ENCODE data around the gene LRRC45. TPM values are rescaled to one million over a fixed set of nuclear protein-coding genes. Genes with fewer than 3 reads are reported as not detected.

The LRRC45 gene
- total and polyA plus RNA-seq, 2 donors (not counting 3 experiments of a cell fraction or from before 2014, with no cell fraction given), result 7.6 to 22.9 TPM

DNA sequence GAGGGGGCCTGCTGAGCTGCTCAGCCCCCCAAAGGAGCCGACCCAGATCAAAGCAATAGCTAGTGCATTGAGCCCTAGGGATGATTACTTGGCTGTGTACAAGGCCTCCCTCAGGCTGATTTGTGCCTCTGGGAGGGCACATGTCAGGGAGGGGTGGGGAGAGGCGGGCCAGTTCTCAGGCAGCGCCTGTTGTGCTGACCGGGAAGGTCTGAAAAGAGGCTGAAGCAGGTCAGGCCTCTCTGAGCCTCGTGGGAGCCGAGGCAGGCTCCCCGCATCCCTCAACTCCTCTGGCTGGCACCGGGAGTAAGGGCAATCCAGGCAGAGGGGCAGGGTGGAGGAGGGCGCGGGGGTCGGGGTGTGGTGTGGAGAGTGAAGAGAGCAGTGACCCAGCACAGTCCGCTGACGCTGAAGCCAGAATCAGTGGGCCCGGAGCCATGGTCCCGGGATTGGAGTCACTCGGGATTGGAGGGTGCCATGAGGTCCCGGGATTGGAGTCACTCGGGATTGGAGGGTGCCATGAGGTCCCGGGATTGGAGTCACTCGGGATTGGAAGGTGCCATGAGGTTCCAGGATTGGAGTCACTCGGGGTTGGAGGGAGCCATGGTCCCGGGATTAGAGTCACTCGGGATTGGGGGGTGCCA, 11.4 kb downstream of the LRRC45 start:
- H3K4me1 ChIP-seq (ENCODE audit: control insufficient read depth, extremely low read depth, insufficient read depth, low read length), result peaks cover 16% of the 10 kb centered on the region
- no peak overlapping the region for H3K9ac ChIP-seq (replicated peaks; ENCODE audit: extremely low read depth, insufficient read depth, low read length)
- CTCF ChIA-PET, result no interaction called here
- TF ChIP-seq MYC (IDR thresholded peaks at IDR 0.05; ENCODE audit: low read depth, low read length) (no peak), POLR2AphosphoS5 (IDR thresholded peaks at IDR 0.05; ENCODE audit: insufficient read depth, low read depth, low read length) (no peak), POLR2A (IDR thresholded peaks at IDR 0.05; ENCODE audit: low read depth, low read length) (no peak), FOS (IDR thresholded peaks at IDR 0.05; ENCODE audit: borderline replicate concordance, insufficient read depth, low read length) (no peak)
- no peaks in the 10 kb centered on the region for H3K27me3 ChIP-seq (ENCODE audit: control insufficient read depth in 2 of 2, insufficient read depth in 2 of 2, low read length in 2 of 2)
- no peaks in the 10 kb centered on the region for H3K9me1 ChIP-seq (replicated peaks; ENCODE audit: control insufficient read depth, extremely low read depth, insufficient read depth, low read length)
- H3K4me3 ChIP-seq (replicated peaks in 1 of 3; ENCODE audit: insufficient read depth in 1 of 3, low read depth in 1 of 3, low read length in 3 of 3), result no peak overlapping the region
- H3K79me2 ChIP-seq (ENCODE audit: control insufficient read depth, insufficient read depth, low read length), result peaks cover 7% of the 10 kb centered on the region
- H2AFZ ChIP-seq (ENCODE audit: low read depth, low read length), result no peak overlapping the region
- DNase-seq (ENCODE audit: low read depth, low spot score), result no peak
- H3K36me3 ChIP-seq (ENCODE audit: control insufficient read depth in 2 of 2, extremely low read depth in 1 of 2, insufficient read depth in 2 of 2, low read length in 2 of 2), result no peaks in the 10 kb centered on the region
- POLR2A ChIA-PET, result interaction anchor here (0.6 kb wide), 1 partner anchor 60 kb away, joined by 7 read pairs; no protein-coding TSS in a partner anchor
- no peak overlapping the region for H3K27ac ChIP-seq (ENCODE audit: insufficient read depth, low read depth, low read length)
- dilution Hi-C loops (cut with MboI; ENCODE audit: extremely low pct_ligation_motif_present, low sequenced_read_pairs) (no loop called here), intact Hi-C loops (cut with micrococcal nuclease) (loop anchor here (10.0 kb wide), 2 partner anchors 200 to 380 kb away; partner anchors contain the start of genes HEXD and OGFOD3)
- BruUV-seq (replicated peaks), result no TSS peak
- no peaks in the 10 kb centered on the region for H3K9me3 ChIP-seq (replicated peaks; ENCODE audit: control insufficient read depth, insufficient read depth, low read length)
- no peak overlapping the region for H3K4me2 ChIP-seq (ENCODE audit: insufficient read depth, low read length)
- no peak for FAIRE-seq
- H4K20me1 ChIP-seq (replicated peaks; ENCODE audit: control insufficient read depth, extremely low read depth, insufficient read depth, low read length), result no peaks in the 10 kb centered on the region

DNA sequence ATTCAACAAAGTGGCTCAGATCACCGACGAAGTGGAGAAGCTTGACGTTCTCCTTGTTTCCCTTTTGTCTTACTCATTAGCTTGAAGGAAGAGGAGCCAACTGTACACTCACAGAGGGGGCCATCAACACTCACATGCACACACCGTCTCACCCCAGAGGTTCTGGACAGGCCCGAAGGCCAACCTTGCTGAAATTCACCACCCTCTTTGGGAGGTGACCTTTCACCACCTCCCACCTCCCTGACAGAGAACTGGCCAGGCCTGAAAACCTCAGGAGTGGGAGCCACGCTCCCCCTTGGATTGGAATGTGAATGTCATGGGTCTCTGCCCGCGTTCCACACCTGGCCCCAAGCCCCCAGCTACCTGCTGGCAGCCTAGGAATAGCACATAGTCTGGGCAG, 12.4 kb downstream of the LRRC45 start:
- ChIA-PET CTCF (interaction anchor here (1.1 kb wide), 1 partner anchor 12 kb away, joined by 6 read pairs; the partner anchor contains the start of genes CENPX and LRRC45), POLR2A (no interaction called here)
- TF ChIP-seq POLR2A (IDR thresholded peaks at IDR 0.05; ENCODE audit: low read depth, low read length) (no peak), MYC (IDR thresholded peaks at IDR 0.05; ENCODE audit: low read depth, low read length) (no peak), POLR2AphosphoS5 (IDR thresholded peaks at IDR 0.05; ENCODE audit: insufficient read depth, low read depth, low read length) (no peak), JUN (IDR thresholded peaks at IDR 0.05; ENCODE audit: borderline replicate concordance, insufficient read depth, insufficient read length, low read depth) (no peak), EZH2 (IDR thresholded peaks at IDR 0.05; ENCODE audit: borderline replicate concordance, low read depth, low read length, severe bottlenecking) (no peak), FOS (IDR thresholded peaks at IDR 0.05; ENCODE audit: borderline replicate concordance, insufficient read depth, low read length) (no peak), GATA2 (IDR thresholded peaks at IDR 0.05; ENCODE audit: insufficient read depth, insufficient read length, low read depth, low read length) (no peak)
- TF ChIP-seq, protein P1, sequence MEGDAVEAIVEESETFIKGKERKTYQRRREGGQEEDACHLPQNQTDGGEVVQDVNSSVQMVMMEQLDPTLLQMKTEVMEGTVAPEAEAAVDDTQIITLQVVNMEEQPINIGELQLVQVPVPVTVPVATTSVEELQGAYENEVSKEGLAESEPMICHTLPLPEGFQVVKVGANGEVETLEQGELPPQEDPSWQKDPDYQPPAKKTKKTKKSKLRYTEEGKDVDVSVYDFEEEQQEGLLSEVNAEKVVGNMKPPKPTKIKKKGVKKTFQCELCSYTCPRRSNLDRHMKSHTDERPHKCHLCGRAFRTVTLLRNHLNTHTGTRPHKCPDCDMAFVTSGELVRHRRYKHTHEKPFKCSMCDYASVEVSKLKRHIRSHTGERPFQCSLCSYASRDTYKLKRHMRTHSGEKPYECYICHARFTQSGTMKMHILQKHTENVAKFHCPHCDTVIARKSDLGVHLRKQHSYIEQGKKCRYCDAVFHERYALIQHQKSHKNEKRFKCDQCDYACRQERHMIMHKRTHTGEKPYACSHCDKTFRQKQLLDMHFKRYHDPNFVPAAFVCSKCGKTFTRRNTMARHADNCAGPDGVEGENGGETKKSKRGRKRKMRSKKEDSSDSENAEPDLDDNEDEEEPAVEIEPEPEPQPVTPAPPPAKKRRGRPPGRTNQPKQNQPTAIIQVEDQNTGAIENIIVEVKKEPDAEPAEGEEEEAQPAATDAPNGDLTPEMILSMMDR (IDR thresholded peaks at IDR 0.05; ENCODE audit: extremely low read depth in 1 of 2, insufficient read depth in 1 of 2, low read depth in 1 of 2, low read length in 2 of 2), result no peak
- TF ChIP-seq, protein P2, sequence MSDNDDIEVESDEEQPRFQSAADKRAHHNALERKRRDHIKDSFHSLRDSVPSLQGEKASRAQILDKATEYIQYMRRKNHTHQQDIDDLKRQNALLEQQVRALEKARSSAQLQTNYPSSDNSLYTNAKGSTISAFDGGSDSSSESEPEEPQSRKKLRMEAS (IDR thresholded peaks at IDR 0.05; ENCODE audit: insufficient read depth, insufficient read length), result no peak
- no peak overlapping the region for H3K4me3 ChIP-seq (replicated peaks in 1 of 3; ENCODE audit: insufficient read depth in 1 of 3, low read depth in 1 of 3, low read length in 3 of 3)
- dilution Hi-C loops (cut with MboI; ENCODE audit: extremely low pct_ligation_motif_present, low sequenced_read_pairs) (no loop called here), intact Hi-C loops (cut with micrococcal nuclease) (loop anchor here (10.0 kb wide), 2 partner anchors 199 to 379 kb away; partner anchors contain the start of genes HEXD and OGFOD3)
- no peak overlapping the region for H3K27ac ChIP-seq (ENCODE audit: insufficient read depth, low read depth, low read length)
- no peak overlapping the region for H3K4me2 ChIP-seq (ENCODE audit: insufficient read depth, low read length)
- peaks cover 16% of the 10 kb centered on the region for H3K4me1 ChIP-seq (ENCODE audit: control insufficient read depth, extremely low read depth, insufficient read depth, low read length)
- peaks cover 7% of the 10 kb centered on the region for H3K79me2 ChIP-seq (ENCODE audit: control insufficient read depth, insufficient read depth, low read length)
- peak; percentile 21 for FAIRE-seq
- DNase-seq (ENCODE audit: low read depth, low spot score), result no peak
- H3K27me3 ChIP-seq (ENCODE audit: control insufficient read depth in 2 of 2, insufficient read depth in 2 of 2, low read length in 2 of 2), result no peaks in the 10 kb centered on the region
- no peaks in the 10 kb centered on the region for H3K9me3 ChIP-seq (replicated peaks; ENCODE audit: control insufficient read depth, insufficient read depth, low read length)
- BruUV-seq (replicated peaks), result no TSS peak
- H3K9me1 ChIP-seq (replicated peaks; ENCODE audit: control insufficient read depth, extremely low read depth, insufficient read depth, low read length), result no peaks in the 10 kb centered on the region
- H2AFZ ChIP-seq (ENCODE audit: low read depth, low read length), result no peak overlapping the region
- no peak overlapping the region for H3K9ac ChIP-seq (replicated peaks; ENCODE audit: extremely low read depth, insufficient read depth, low read length)
- H4K20me1 ChIP-seq (replicated peaks; ENCODE audit: control insufficient read depth, extremely low read depth, insufficient read depth, low read length), result no peaks in the 10 kb centered on the region
- no peaks in the 10 kb centered on the region for H3K36me3 ChIP-seq (ENCODE audit: control insufficient read depth in 2 of 2, extremely low read depth in 1 of 2, insufficient read depth in 2 of 2, low read length in 2 of 2)

Data from endothelial cell of umbilical vein (primary cell).